HepG2 (cell line): ENCODE measurements around the gene LYPLA2. TPM values are rescaled to one million over a fixed set of nuclear protein-coding genes. Genes with fewer than 3 reads are reported as not detected.

Source experiments
- AGO2 ChIP-seq: fragments of 200-400 bp; formaldehyde crosslinking; optimal IDR thresholded peaks from 2 replicates; pipeline ENCODE3; 2017; ENCODE audit warnings: mild to moderate bottlenecking, low read depth, low read length, moderate library complexity
- BHLHE40 ChIP-seq: IDR thresholded peaks from 2 replicates; pipeline ENCODE4 v1.6.1; 2011; ENCODE audit warnings: low read length, improper control_type of control experiment
- ELF3 ChIP-seq: IDR thresholded peaks from 2 replicates; pipeline ENCODE4 v1.6.1; 2016; ENCODE audit warnings: missing genetic modification reagents, missing compliant biosample characterization
- ETS1 ChIP-seq: sonication (generic); formaldehyde crosslinking; IDR thresholded peaks from 2 replicates; pipeline ENCODE4 v1.4.0; 2020; ENCODE audit warnings: missing genetic modification reagents
- FOXA3 ChIP-seq: IDR thresholded peaks from 2 replicates; pipeline ENCODE4 v1.6.1; 2016; ENCODE audit warnings: missing genetic modification reagents, missing compliant biosample characterization
- GABPB1 ChIP-seq: IDR thresholded peaks from 2 replicates; pipeline ENCODE4 v1.6.1; 2016; ENCODE audit warnings: mild to moderate bottlenecking, missing genetic modification reagents, moderate library complexity, missing compliant biosample characterization
- HNRNPLL ChIP-seq: fragments of 200-400 bp; formaldehyde crosslinking; IDR thresholded peaks from 2 replicates; pipeline ENCODE4 v1.6.1; 2017; ENCODE audit warnings: mild to moderate bottlenecking, low read depth, low read length; ENCODE audit not compliant: poor library complexity, severe bottlenecking
- ISL2 ChIP-seq: sonication (generic); formaldehyde crosslinking; IDR thresholded peaks from 2 replicates; pipeline ENCODE4 v1.5.0; 2020; ENCODE audit warnings: missing genetic modification reagents
- JUND ChIP-seq: sonication (generic); formaldehyde crosslinking; IDR thresholded peaks from 2 replicates; pipeline ENCODE4 v1.8.0; 2022; ENCODE audit warnings: mild to moderate bottlenecking, missing genetic modification reagents
- KDM5B ChIP-seq: sonication (generic); formaldehyde crosslinking; IDR thresholded peaks from 2 replicates; pipeline ENCODE4 v1.4.0; 2020; ENCODE audit warnings: missing genetic modification reagents, mild to moderate bottlenecking, borderline replicate concordance
- MAZ ChIP-seq, 2 experiments: sonication (generic) in 1 of 2; formaldehyde crosslinking in 1 of 2; IDR thresholded peaks; 2 replicates each; pipeline versions ENCODE4 v1.5.0 to v1.6.1; 2012 to 2020; ENCODE audit warnings: low read depth in 2 of 2, mild to moderate bottlenecking in 2 of 2, borderline replicate concordance in 1 of 2, improper control_type of control experiment in 1 of 2, low read length in 1 of 2, missing genetic modification reagents in 1 of 2, moderate library complexity in 1 of 2
- MED1 ChIP-seq: sonication (generic); formaldehyde crosslinking; IDR thresholded peaks from 2 replicates; pipeline ENCODE4 v1.4.0; 2020; ENCODE audit warnings: missing genetic modification reagents
- MIER2 ChIP-seq: IDR thresholded peaks from 2 replicates; pipeline ENCODE4 v1.6.1; 2016; ENCODE audit warnings: missing biosample characterization, missing genetic modification reagents
- MYC ChIP-seq: sonication (generic); formaldehyde crosslinking; IDR thresholded peaks from 2 replicates; pipeline ENCODE4 v1.9.0; 2021; ENCODE audit warnings: missing genetic modification reagents, borderline replicate concordance
- NCOA1 ChIP-seq: sonication (generic); formaldehyde crosslinking; IDR thresholded peaks from 2 replicates; pipeline ENCODE4 v1.9.0; 2021; ENCODE audit warnings: missing genetic modification reagents
- RARG ChIP-seq: sonication (generic); formaldehyde crosslinking; IDR thresholded peaks from 2 replicates; pipeline ENCODE4 v1.4.0; 2020; ENCODE audit warnings: low read depth, mild to moderate bottlenecking, missing genetic modification reagents
- RBM39 ChIP-seq: fragments of 200-400 bp; formaldehyde crosslinking; IDR thresholded peaks from one replicate; pipeline ENCODE4 v1.6.1; 2018; ENCODE audit warnings: antibody characterized with exemption, mild to moderate bottlenecking, low read depth, low read length; ENCODE audit not compliant: poor library complexity, severe bottlenecking
- SALL2 ChIP-seq: sonication (generic); formaldehyde crosslinking; IDR thresholded peaks from 2 replicates; pipeline ENCODE4 v1.8.1; 2023; ENCODE audit warnings: mild to moderate bottlenecking, missing genetic modification reagents, inconsistent platforms
- SOX5 ChIP-seq: IDR thresholded peaks from 2 replicates; pipeline ENCODE4 v1.6.1; 2016; ENCODE audit warnings: borderline replicate concordance
- YEATS2 ChIP-seq: sonication (generic); formaldehyde crosslinking; IDR thresholded peaks from 2 replicates; pipeline ENCODE4 v1.4.0; 2020; ENCODE audit warnings: missing genetic modification reagents, borderline replicate concordance
- ZBTB1 ChIP-seq: sonication (generic); formaldehyde crosslinking; IDR thresholded peaks from 2 replicates; pipeline ENCODE4 v1.4.0; 2020; ENCODE audit warnings: missing genetic modification reagents, borderline replicate concordance
- ZFP36 ChIP-seq: fragments of 150-350 bp; IDR thresholded peaks from 2 replicates; pipeline ENCODE4 v1.6.1; 2018; ENCODE audit warnings: borderline replicate concordance, low read length, low read depth; ENCODE audit not compliant: partially characterized antibody
- ZNF558 ChIP-seq: sonication (generic); formaldehyde crosslinking; IDR thresholded peaks from 2 replicates; pipeline ENCODE4 v1.9.0; 2022; ENCODE audit warnings: mild to moderate bottlenecking, missing genetic modification reagents, borderline replicate concordance
- ZNF747 ChIP-seq: sonication (generic); formaldehyde crosslinking; IDR thresholded peaks from 2 replicates; pipeline ENCODE4 v1.8.1; 2023; ENCODE audit warnings: missing genetic modification reagents, mild to moderate bottlenecking, borderline replicate concordance
- polyA plus RNA-seq, 8 experiments: library from polyadenylated mRNA; depleted of rRNA in 3 of 8; stranded (reverse) in 7 of 8; unstranded in 1 of 8; fragments of >200 nt; fragmentation: Illumina TruSeq in 4 of 8; extraction: Trizol in 4 of 8; gene quantifications; 2 replicates each; pipeline versions ENCODE4 v1.2.1 to v1.2.3, GENCODE V29; 2011 to 2016; ENCODE audit warnings: low read depth in 4 of 8, missing spikeins in 1 of 8, mixed read lengths in 1 of 8; ENCODE audit not compliant: insufficient read depth in 1 of 8
- total RNA-seq, 5 experiments: library from RNA; depleted of rRNA; stranded (reverse); fragments of >200 nt; fragmentation: Illumina TruSeq; extraction: Trizol; gene quantifications; 2 replicates each; pipeline ENCODE4 v1.2.3, GENCODE V29; 2016; ENCODE audit warnings: low read depth in 1 of 5
- TF ChIP-seq, protein P1 (sequence below): IDR thresholded peaks from 2 replicates; pipeline ENCODE4 v1.6.1; 2016; ENCODE audit warnings: missing genetic modification reagents, missing compliant biosample characterization
- TF ChIP-seq, protein P2 (sequence below): IDR thresholded peaks from 2 replicates; pipeline ENCODE4 v1.6.1; 2016
- TF ChIP-seq, protein P3 (sequence below): sonication (generic); formaldehyde crosslinking; IDR thresholded peaks from 2 replicates; pipeline ENCODE4 v1.4.0; 2020; ENCODE audit warnings: missing genetic modification reagents

The LYPLA2 gene
- total and polyA plus RNA-seq, 2 of the 13 experiments (the other 11 are each of a cell fraction or from before 2014, with no cell fraction given) = 72.1 to 73.2 TPM

DNA sequence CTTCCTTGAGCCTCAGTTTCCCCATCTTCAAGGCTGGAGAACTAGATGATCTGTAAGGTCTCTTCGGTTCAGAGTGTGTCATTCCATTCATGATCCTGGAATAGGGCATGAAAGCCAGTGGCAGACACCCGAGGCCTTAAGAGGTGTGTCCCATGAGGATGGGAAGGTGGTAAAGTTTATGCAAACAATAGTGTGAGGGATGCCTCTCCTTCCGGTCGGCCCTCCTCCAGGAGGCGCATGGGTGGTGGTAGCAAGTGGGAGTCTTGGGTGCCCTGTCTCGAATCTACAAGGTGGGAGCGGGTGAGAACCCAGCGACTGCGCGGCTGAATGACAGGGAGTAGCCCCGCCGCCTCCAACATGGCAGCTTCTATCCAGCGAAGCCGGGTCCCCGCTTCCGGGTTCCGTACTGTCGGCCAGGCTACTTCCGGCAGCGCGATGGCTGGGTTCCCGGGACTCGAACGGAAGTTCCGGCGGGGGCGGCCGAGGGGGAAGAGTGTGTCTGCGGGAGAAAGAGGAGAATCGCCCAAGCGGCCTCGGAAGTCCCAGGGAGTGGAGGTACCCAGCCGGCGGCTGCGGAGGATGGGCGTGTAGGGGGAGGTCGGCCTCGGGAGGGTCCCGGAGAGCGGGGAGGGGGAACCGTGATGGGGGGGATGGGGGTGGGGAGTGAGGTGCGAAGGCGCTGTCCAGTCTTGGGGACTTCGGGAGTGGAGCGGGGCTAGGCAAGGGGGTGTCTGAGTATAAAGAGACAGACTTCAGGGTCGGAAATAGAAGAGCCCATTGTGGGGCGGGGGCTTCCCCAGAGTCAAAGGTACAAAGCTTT is at the start of gene LYPLA2 (continued):
- TF ChIP-seq YEATS2 (CRISPR knock-in tag) (peak; percentile 73; the same call in 1 of the 2 replicates), SALL2 (CRISPR knock-in tag) (0 out of 2 replicates have a peak, but pooled peaks have one; percentile 47), RARG (no peak), ELF3 (peak; percentile 80), AGO2 (peak; percentile 90), SOX5 (CRISPR knock-in tag) (peak; percentile 53; the same call in 1 of the 2 replicates), KDM5B (no peak), RBM39 (peak; percentile 41), ZFP36 (no peak), MYC (CRISPR knock-in tag) (peak; percentile 43; the same call in 1 of the 2 replicates), FOXA3 (CRISPR knock-in tag) (peak; percentile 17; the same call in 1 of the 2 replicates), GABPB1 (peak; percentile 96), NCOA1 (peak; percentile 63; the same call in 1 of the 2 replicates), ETS1 (CRISPR knock-in tag) (no peak), BHLHE40 (0 out of 2 replicates have a peak, but pooled peaks have one; percentile 16), ZBTB1 (CRISPR knock-in tag) (no peak), HNRNPLL (peak; percentile 76), MED1 (CRISPR knock-in tag) (peak; percentile 49; the same call in 1 of the 2 replicates), JUND (no peak), MAZ (IDR thresholded peaks at IDR 0.05; ENCODE audit: borderline replicate concordance, low read depth, low read length) (peak; percentile 72; the same call in 1 of the 2 replicates), MAZ (CRISPR knock-in tag; IDR thresholded peaks at IDR 0.05; ENCODE audit: low read depth) (peak; percentile 75; the same call in 1 of the 2 replicates), MIER2 (0 out of 2 replicates have a peak, but pooled peaks have one; percentile 38), ZNF747 (no peak), ISL2 (CRISPR knock-in tag) (peak; percentile 14; the same call in 1 of the 2 replicates), ZNF558 (no peak)
- TF ChIP-seq, protein P1, sequence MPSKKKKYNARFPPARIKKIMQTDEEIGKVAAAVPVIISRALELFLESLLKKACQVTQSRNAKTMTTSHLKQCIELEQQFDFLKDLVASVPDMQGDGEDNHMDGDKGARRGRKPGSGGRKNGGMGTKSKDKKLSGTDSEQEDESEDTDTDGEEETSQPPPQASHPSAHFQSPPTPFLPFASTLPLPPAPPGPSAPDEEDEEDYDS (CRISPR knock-in tag) = peak; percentile 73; the same call in 1 of the 2 replicates
- TF ChIP-seq, protein P2, sequence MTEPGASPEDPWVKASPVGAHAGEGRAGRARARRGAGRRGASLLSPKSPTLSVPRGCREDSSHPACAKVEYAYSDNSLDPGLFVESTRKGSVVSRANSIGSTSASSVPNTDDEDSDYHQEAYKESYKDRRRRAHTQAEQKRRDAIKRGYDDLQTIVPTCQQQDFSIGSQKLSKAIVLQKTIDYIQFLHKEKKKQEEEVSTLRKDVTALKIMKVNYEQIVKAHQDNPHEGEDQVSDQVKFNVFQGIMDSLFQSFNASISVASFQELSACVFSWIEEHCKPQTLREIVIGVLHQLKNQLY (CRISPR knock-in tag) = no peak
- TF ChIP-seq, protein P3, sequence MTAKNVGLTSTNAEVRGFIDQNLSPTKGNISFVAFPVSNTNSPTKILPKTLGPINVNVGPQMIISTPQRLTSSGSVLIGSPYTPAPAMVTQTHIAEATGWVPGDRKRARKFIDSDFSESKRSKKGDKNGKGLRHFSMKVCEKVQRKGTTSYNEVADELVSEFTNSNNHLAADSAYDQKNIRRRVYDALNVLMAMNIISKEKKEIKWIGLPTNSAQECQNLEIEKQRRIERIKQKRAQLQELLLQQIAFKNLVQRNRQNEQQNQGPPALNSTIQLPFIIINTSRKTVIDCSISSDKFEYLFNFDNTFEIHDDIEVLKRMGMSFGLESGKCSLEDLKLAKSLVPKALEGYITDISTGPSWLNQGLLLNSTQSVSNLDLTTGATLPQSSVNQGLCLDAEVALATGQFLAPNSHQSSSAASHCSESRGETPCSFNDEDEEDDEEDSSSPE = peak; percentile 38; the same call in 1 of the 2 replicates
